H9 (cell line): ENCODE results near the gene C1orf159. TPM values are rescaled to one million over a fixed set of nuclear protein-coding genes. Genes with fewer than 3 reads are reported as not detected.

ENCODE experiments used
- DNase-seq: peaks from one replicate; pipeline ENCODE4 v3.0.0-alpha.2; 2017
- H2AFZ ChIP-seq: one replicate; pipeline ENCODE4 v1.6.1; 2013; ENCODE audit warnings: mild to moderate bottlenecking, low read length, control low read depth, moderate library complexity
- H2AK5ac ChIP-seq: 2 replicates; pipeline ENCODE4 v1.6.1; 2013; ENCODE audit warnings: low read length, control low read depth, mixed read lengths; ENCODE audit not compliant: insufficient read length
- H2BK120ac ChIP-seq: one replicate; pipeline ENCODE4 v1.6.1; 2013; ENCODE audit warnings: low read depth, mild to moderate bottlenecking, low read length, control low read depth, inconsistent platforms; ENCODE audit not compliant: poor library complexity, severe bottlenecking
- H2BK12ac ChIP-seq: 2 replicates; pipeline ENCODE4 v1.6.1; 2013; ENCODE audit warnings: low read length, control low read depth, mixed read lengths, low read depth; ENCODE audit not compliant: insufficient read length
- H2BK15ac ChIP-seq: 2 replicates; pipeline ENCODE4 v1.6.1; 2013; ENCODE audit warnings: low read depth, low read length, control low read depth
- H2BK20ac ChIP-seq: one replicate; pipeline ENCODE4 v1.6.1; 2013; ENCODE audit warnings: low read depth, mild to moderate bottlenecking, low read length, control low read depth, inconsistent platforms; ENCODE audit not compliant: poor library complexity, severe bottlenecking
- H2BK5ac ChIP-seq: 2 replicates; pipeline ENCODE4 v1.6.1; 2013; ENCODE audit warnings: low read length, control low read depth, mixed read lengths; ENCODE audit not compliant: insufficient read length
- H3K14ac ChIP-seq: 2 replicates; pipeline ENCODE4 v1.6.1; 2013; ENCODE audit warnings: low read length, control low read depth; ENCODE audit not compliant: insufficient read depth
- H3K18ac ChIP-seq: 2 replicates; pipeline ENCODE4 v1.6.1; 2013; ENCODE audit warnings: low read depth, mild to moderate bottlenecking, mixed read lengths, low read length, control low read depth; ENCODE audit not compliant: insufficient read length
- H3K23ac ChIP-seq: 2 replicates; pipeline ENCODE4 v1.6.1; 2013; ENCODE audit warnings: low read length, control low read depth, mixed read lengths, low read depth; ENCODE audit not compliant: insufficient read length
- H3K23me2 ChIP-seq: 2 replicates; pipeline ENCODE4 v1.6.1; 2013; ENCODE audit warnings: low read depth, mild to moderate bottlenecking, mixed read lengths, low read length, control low read depth; ENCODE audit not compliant: insufficient read length, poor library complexity, severe bottlenecking
- H3K27ac ChIP-seq: 2 replicates; pipeline ENCODE4 v1.5.1; 2013; ENCODE audit warnings: low read length, control low read depth, mixed read lengths, low read depth; ENCODE audit not compliant: insufficient read length
- H3K27me3 ChIP-seq: 2 replicates; pipeline ENCODE4 v1.6.1; 2013; ENCODE audit warnings: low read length, control low read depth, inconsistent platforms; ENCODE audit not compliant: insufficient read depth
- H3K4ac ChIP-seq: 2 replicates; pipeline ENCODE4 v1.6.1; 2013; ENCODE audit warnings: low read depth, mild to moderate bottlenecking, control low read depth, inconsistent platforms, low read length, moderate library complexity
- H3K4me1 ChIP-seq: 2 replicates; pipeline ENCODE4 v1.6.1; 2013; ENCODE audit warnings: low read length, control low read depth, inconsistent platforms; ENCODE audit not compliant: insufficient read depth
- H3K4me2 ChIP-seq: 2 replicates; pipeline ENCODE4 v1.6.1; 2013; ENCODE audit warnings: low read length, control low read depth, mixed read lengths; ENCODE audit not compliant: insufficient read length, insufficient read depth
- H3K56ac ChIP-seq: 2 replicates; pipeline ENCODE4 v1.6.1; 2013; ENCODE audit warnings: low read depth, mild to moderate bottlenecking, mixed read lengths, low read length, control low read depth; ENCODE audit not compliant: insufficient read length
- H3K79me1 ChIP-seq: 2 replicates; pipeline ENCODE4 v1.6.1; 2013; ENCODE audit warnings: low read depth, mild to moderate bottlenecking, moderate library complexity, low read length, control low read depth, inconsistent platforms; ENCODE audit not compliant: insufficient read depth, poor library complexity, severe bottlenecking
- H3K79me2 ChIP-seq: 2 replicates; pipeline ENCODE4 v1.6.1; 2013; ENCODE audit warnings: low read length, control low read depth, inconsistent platforms; ENCODE audit not compliant: insufficient read depth
- H3K9ac ChIP-seq: 2 replicates; pipeline ENCODE4 v1.6.1; 2013; ENCODE audit warnings: low read length, control low read depth, mixed read lengths; ENCODE audit not compliant: insufficient read length; ENCODE audit errors: extremely low read depth
- H3K9me3 ChIP-seq: one replicate; pipeline ENCODE4 v1.6.1; 2013; ENCODE audit warnings: low read depth, low read length, inconsistent platforms; ENCODE audit not compliant: control insufficient read depth
- H3T11ph ChIP-seq: one replicate; pipeline ENCODE4 v1.6.1; 2013; ENCODE audit warnings: mild to moderate bottlenecking, low read length, control low read depth, inconsistent platforms
- H4K20me1 ChIP-seq: one replicate; pipeline ENCODE4 v1.6.1; 2013; ENCODE audit not compliant: control insufficient read depth, insufficient read length, insufficient read depth
- H4K5ac ChIP-seq: 2 replicates; pipeline ENCODE4 v1.6.1; 2013; ENCODE audit warnings: low read depth, mild to moderate bottlenecking, mixed read lengths, low read length, control low read depth; ENCODE audit not compliant: insufficient read length
- H4K8ac ChIP-seq: replicated peaks from 2 replicates; pipeline ENCODE4 v1.6.1; 2013; ENCODE audit warnings: low read length, control low read depth, mixed read lengths, low read depth; ENCODE audit not compliant: insufficient read length
- H4K91ac ChIP-seq: 2 replicates; pipeline ENCODE4 v1.6.1; 2013; ENCODE audit warnings: low read depth, mild to moderate bottlenecking, moderate library complexity, mixed read lengths, low read length, control low read depth; ENCODE audit not compliant: insufficient read length
- H3K27ac Mint-ChIP-seq, 3 experiments: 2 replicates in 2 of 3; 3 replicates in 1 of 3; pipeline ENCODE4 v1.8.0; 2020 to 2021; ENCODE audit warnings: mixed read lengths in 3 of 3, mild to moderate bottlenecking in 1 of 3, moderate library complexity in 1 of 3
- H3K27me3 Mint-ChIP-seq: 2 replicates; pipeline ENCODE4 v1.8.0; 2021; ENCODE audit warnings: low read depth, mild to moderate bottlenecking, moderate library complexity, mixed read lengths
- H3K36me3 Mint-ChIP-seq, 3 experiments: 2 replicates in 2 of 3; 3 replicates in 1 of 3; pipeline ENCODE4 v1.8.0; 2020 to 2021; ENCODE audit warnings: low read depth in 3 of 3, mixed read lengths in 3 of 3; ENCODE audit not compliant: insufficient read depth in 1 of 3
- H3K4me1 Mint-ChIP-seq, 2 experiments: 2 replicates each; pipeline ENCODE4 v1.8.0; 2020; ENCODE audit warnings: mixed read lengths in 2 of 2
- H3K4me3 Mint-ChIP-seq, 2 experiments: 2 replicates in 1 of 2; 3 replicates in 1 of 2; pipeline ENCODE4 v1.8.0; 2020 to 2021; ENCODE audit warnings: mild to moderate bottlenecking in 2 of 2, mixed read lengths in 2 of 2, moderate library complexity in 1 of 2
- H3K9me3 Mint-ChIP-seq, 2 experiments: 2 replicates in 1 of 2; 3 replicates in 1 of 2; pipeline ENCODE4 v1.8.0; 2020; ENCODE audit warnings: mild to moderate bottlenecking in 2 of 2, mixed read lengths in 2 of 2, moderate library complexity in 1 of 2
- CTCF ChIP-seq: fragments of 200-600 bp; sonication (generic); conservative IDR thresholded peaks from 3 replicates; pipeline ENCODE4 v1.8.0; 2021; ENCODE audit warnings: antibody characterized with exemption, mild to moderate bottlenecking
- WGBS: extraction: QIAGEN DNeasy Blood & Tissue Kit; methylation state at CpG from one replicate; pipeline ENCODE4 v1.1.7; 2013; ENCODE audit warnings: missing lambda C conversion rate, low lambda C conversion rate, mixed read lengths; ENCODE audit not compliant: insufficient read length; ENCODE audit errors: extremely low coverage; 5-methylcytosine and 5-hydroxymethylcytosine counted together
- total RNA-seq: library from RNA; stranded (reverse); gene quantifications from 2 replicates; pipeline ENCODE4 v1.2.1, GENCODE V29; 2021

C1orf159 gene
- total RNA-seq, 1 experiment from 2014 or later = 12.3 TPM

DNA sequence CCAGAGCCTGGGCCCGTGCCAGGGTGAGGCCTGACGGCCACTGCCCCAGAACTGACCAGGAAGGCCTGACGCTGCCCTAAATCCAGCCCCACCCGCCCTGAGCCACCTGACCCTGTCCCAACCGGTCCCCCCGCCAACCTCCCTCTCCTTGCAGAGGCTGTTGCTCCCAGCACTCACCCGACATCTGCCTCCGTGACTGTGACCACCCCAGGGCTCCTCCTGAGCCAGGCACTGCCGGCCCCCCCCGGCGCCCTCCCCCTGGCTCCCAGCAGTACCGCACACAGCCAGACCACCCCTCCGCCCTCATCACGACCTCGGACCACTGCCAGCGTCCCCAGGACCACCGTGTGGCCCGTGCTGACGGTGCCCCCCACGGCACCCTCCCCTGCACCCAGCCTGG lies 69.6 kb downstream of the C1orf159 start:
- Histone ChIP-seq H3K9ac (no peak overlapping the region), H3K14ac (no peak overlapping the region), H3K79me1 (no peaks in the 10 kb centered on the region), H4K20me1 (peaks cover 3% of the 10 kb centered on the region), H3K9me3 (no peaks in the 10 kb centered on the region), H2BK12ac (no peak overlapping the region), H3T11ph (no peak overlapping the region), H3K4ac (no peak overlapping the region), H3K23me2 (peaks cover 1% of the 10 kb centered on the region), H4K5ac (no peak overlapping the region), H2BK20ac (no peak overlapping the region), H2AFZ (no peak overlapping the region), H2BK15ac (no peak overlapping the region), H2BK5ac (no peak overlapping the region), H3K4me1 (no peaks in the 10 kb centered on the region), H3K4me2 (no peak overlapping the region), H3K27me3 (no peaks in the 10 kb centered on the region), H4K91ac (no peak overlapping the region), H3K23ac (no peak overlapping the region), H3K27ac (no peak overlapping the region), H3K18ac (no peak overlapping the region), H3K56ac (no peak overlapping the region), H4K8ac (no peak overlapping the region), H2AK5ac (no peak overlapping the region), H3K79me2 (no peaks in the 10 kb centered on the region), H2BK120ac (no peak overlapping the region)
- Mint-ChIP-seq H3K4me1 (no peaks in the 10 kb centered on the region; a peak in 1 of 4 replicates), H3K27me3 (no peaks in the 10 kb centered on the region; the same call in 1 of the 2 replicates), H3K9me3 (no peaks in the 10 kb centered on the region; a peak in 1 of 5 replicates), H3K36me3 (peaks cover 10 to 52% (median 43%) of the 10 kb centered on the region in 3 experiments), H3K4me3 (no peak overlapping the region), H3K27ac (no peak overlapping the region)
- DNase-seq = no peak
- TF ChIP-seq CTCF = no peak
- no CpG with 5 or more reads among the region's 20 CpGs for WGBS
